GM23338 (cell line): ENCODE results near the gene DOCK1.

Experiments
- CREB1 ChIP-seq: fragments of 250-450 bp; sonication (Bioruptor Pico); IDR thresholded peaks from 2 replicates; pipeline ENCODE4 v1.5.0; 2020; ENCODE audit warnings: low read depth, mild to moderate bottlenecking, moderate library complexity
- EZH2 ChIP-seq: fragments of 200-600 bp; sonication (generic); IDR thresholded peaks from one replicate; pipeline ENCODE4 v1.8.0; 2017; ENCODE audit warnings: antibody characterized with exemption, mild to moderate bottlenecking, low read depth; ENCODE audit not compliant: unreplicated experiment
- EZH2phosphoT487 ChIP-seq: fragments of 200-600 bp; sonication (generic); IDR thresholded peaks from one replicate; pipeline ENCODE4 v1.8.1; 2018; ENCODE audit warnings: antibody characterized with exemption; ENCODE audit not compliant: unreplicated experiment
- JUNB ChIP-seq: IDR thresholded peaks from one replicate; pipeline ENCODE4 v1.6.1; 2016; ENCODE audit warnings: antibody characterized with exemption; ENCODE audit not compliant: unreplicated experiment
- NANOG ChIP-seq: IDR thresholded peaks from 2 replicates; pipeline ENCODE4 v1.6.1; 2016; ENCODE audit warnings: antibody characterized with exemption, borderline replicate concordance
- POLR2AphosphoS5 ChIP-seq: IDR thresholded peaks from 2 replicates; pipeline ENCODE4 v1.6.1; 2016; ENCODE audit warnings: antibody characterized with exemption, low read depth
- STAT1 ChIP-seq: IDR thresholded peaks from one replicate; pipeline ENCODE4 v1.6.1; 2016; ENCODE audit warnings: antibody characterized with exemption; ENCODE audit not compliant: unreplicated experiment
- ZNF114 ChIP-seq: fragments of 250-450 bp; sonication (Bioruptor Pico); IDR thresholded peaks from 2 replicates; pipeline ENCODE4 v1.5.0; 2020; ENCODE audit warnings: mild to moderate bottlenecking, moderate library complexity
- TF ChIP-seq, protein P1 (sequence below), 2 experiments: fragments of 200-600 bp in 1 of 2; sonication (generic) in 1 of 2; conservative IDR thresholded peaks; 2 replicates each; pipeline versions ENCODE4 v1.5.1 to v1.6.1; 2016 to 2017; ENCODE audit warnings: antibody characterized with exemption in 2 of 2, low read depth in 2 of 2, mild to moderate bottlenecking in 2 of 2, moderate library complexity in 1 of 2
- TF ChIP-seq, protein P2 (sequence below): IDR thresholded peaks from one replicate; pipeline ENCODE4 v1.6.1; 2018; ENCODE audit warnings: antibody characterized with exemption; ENCODE audit not compliant: unreplicated experiment

DNA sequence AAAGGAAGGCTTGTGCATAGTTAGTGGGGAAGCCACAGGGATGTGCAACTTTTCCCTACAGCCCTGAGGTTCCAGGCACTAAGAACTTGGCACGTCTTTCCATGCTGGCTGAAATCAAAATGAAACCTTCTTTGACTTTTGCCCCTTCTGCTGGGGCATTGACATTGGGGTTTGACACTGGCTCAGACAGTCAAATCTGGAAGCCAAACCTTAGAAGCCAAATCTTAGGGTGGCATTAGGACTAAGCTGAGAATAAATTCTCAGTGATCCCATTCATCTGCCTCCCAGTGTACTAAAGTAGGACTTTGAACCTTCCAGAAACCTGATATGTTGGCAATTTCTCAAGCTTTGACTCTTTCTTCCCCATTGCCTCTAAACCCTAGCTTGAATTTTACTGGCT, 322.4 kb downstream of the DOCK1 start:
- TF ChIP-seq, protein P1, sequence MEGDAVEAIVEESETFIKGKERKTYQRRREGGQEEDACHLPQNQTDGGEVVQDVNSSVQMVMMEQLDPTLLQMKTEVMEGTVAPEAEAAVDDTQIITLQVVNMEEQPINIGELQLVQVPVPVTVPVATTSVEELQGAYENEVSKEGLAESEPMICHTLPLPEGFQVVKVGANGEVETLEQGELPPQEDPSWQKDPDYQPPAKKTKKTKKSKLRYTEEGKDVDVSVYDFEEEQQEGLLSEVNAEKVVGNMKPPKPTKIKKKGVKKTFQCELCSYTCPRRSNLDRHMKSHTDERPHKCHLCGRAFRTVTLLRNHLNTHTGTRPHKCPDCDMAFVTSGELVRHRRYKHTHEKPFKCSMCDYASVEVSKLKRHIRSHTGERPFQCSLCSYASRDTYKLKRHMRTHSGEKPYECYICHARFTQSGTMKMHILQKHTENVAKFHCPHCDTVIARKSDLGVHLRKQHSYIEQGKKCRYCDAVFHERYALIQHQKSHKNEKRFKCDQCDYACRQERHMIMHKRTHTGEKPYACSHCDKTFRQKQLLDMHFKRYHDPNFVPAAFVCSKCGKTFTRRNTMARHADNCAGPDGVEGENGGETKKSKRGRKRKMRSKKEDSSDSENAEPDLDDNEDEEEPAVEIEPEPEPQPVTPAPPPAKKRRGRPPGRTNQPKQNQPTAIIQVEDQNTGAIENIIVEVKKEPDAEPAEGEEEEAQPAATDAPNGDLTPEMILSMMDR (conservative IDR thresholded peaks at IDR 0.05; ENCODE audit: low read depth in 2 of 2), result no peak
- TF ChIP-seq EZH2phosphoT487 (no peak), POLR2AphosphoS5 (no peak), EZH2 (no peak), NANOG (no peak), CREB1 (CRISPR knock-in tag) (no peak), JUNB (no peak), ZNF114 (CRISPR knock-in tag) (no peak), STAT1 (no peak)
- TF ChIP-seq, protein P2, sequence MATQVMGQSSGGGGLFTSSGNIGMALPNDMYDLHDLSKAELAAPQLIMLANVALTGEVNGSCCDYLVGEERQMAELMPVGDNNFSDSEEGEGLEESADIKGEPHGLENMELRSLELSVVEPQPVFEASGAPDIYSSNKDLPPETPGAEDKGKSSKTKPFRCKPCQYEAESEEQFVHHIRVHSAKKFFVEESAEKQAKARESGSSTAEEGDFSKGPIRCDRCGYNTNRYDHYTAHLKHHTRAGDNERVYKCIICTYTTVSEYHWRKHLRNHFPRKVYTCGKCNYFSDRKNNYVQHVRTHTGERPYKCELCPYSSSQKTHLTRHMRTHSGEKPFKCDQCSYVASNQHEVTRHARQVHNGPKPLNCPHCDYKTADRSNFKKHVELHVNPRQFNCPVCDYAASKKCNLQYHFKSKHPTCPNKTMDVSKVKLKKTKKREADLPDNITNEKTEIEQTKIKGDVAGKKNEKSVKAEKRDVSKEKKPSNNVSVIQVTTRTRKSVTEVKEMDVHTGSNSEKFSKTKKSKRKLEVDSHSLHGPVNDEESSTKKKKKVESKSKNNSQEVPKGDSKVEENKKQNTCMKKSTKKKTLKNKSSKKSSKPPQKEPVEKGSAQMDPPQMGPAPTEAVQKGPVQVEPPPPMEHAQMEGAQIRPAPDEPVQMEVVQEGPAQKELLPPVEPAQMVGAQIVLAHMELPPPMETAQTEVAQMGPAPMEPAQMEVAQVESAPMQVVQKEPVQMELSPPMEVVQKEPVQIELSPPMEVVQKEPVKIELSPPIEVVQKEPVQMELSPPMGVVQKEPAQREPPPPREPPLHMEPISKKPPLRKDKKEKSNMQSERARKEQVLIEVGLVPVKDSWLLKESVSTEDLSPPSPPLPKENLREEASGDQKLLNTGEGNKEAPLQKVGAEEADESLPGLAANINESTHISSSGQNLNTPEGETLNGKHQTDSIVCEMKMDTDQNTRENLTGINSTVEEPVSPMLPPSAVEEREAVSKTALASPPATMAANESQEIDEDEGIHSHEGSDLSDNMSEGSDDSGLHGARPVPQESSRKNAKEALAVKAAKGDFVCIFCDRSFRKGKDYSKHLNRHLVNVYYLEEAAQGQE, result no peak
